Stimulated activated CD8-positive, alpha-beta memory T cell treated with anti-CD3 and anti-CD28 coated beads, Interleukin-4, amount 100 ng/mL, for 1 hour (primary cell): ENCODE measurements around the gene AKR1C3.
"Not testable (repeated sequence)": the region's sequence is repeated elsewhere in the genome, so short reads cannot be mapped to it uniquely, and the experiment has no call there.

Experiments
- DNase-seq, 2 donors: peaks; one replicate each; pipeline ENCODE4 v3.0.0-alpha.2; 2020; ENCODE audit warnings: low read depth in 2 of 2, low spot score in 1 of 2

Gene AKR1C3

GRCh38 chr10:5094265-5095205 lies at the start of gene AKR1C3:
AKR1C3 (plus strand) TSS chr10:5094414; CDS start chr10:5094445, 31 bp downstream.
- no peak for DNase-seq

GRCh38 chr10:5045095-5045494 lies 49.1 kb upstream of the AKR1C3 start:
- DNase-seq: no peak

- DNase-seq: no peak
These were observed 47.8 kb upstream of the AKR1C3 start for GRCh38 chr10:5046410-5046809.

GRCh38 chr10:5047055-5047454 lies 47.2 kb upstream of the AKR1C3 start:
- DNase-seq: not testable (repeated sequence)

GRCh38 chr10:5047912-5048628 lies 46.1 kb upstream of the AKR1C3 start:
- DNase-seq: no peak

GRCh38 chr10:5052951-5053500 lies 41.2 kb upstream of the AKR1C3 start:
- not testable (repeated sequence) for DNase-seq

GRCh38 chr10:5054831-5055230 lies 39.4 kb upstream of the AKR1C3 start:
- DNase-seq: not testable (repeated sequence)

- DNase-seq: not testable (repeated sequence)
These were observed 34.9 kb upstream of the AKR1C3 start for GRCh38 chr10:5059267-5059666.

- not testable (repeated sequence) for DNase-seq
These were observed 33.4 kb upstream of the AKR1C3 start for GRCh38 chr10:5060791-5061190.

- DNase-seq: no peak
These were observed 29.6 kb upstream of the AKR1C3 start for GRCh38 chr10:5064656-5065055.

GRCh38 chr10:5068274-5068984 lies 25.8 kb upstream of the AKR1C3 start:
- no peak for DNase-seq

GRCh38 chr10:5070648-5071410 lies 23.4 kb upstream of the AKR1C3 start:
- DNase-seq: no peak

GRCh38 chr10:5071411-5072198 lies 22.6 kb upstream of the AKR1C3 start:
- DNase-seq: no peak

GRCh38 chr10:5073659-5074058 lies 20.6 kb upstream of the AKR1C3 start:
- DNase-seq: no peak

GRCh38 chr10:5076615-5077014 lies 17.6 kb upstream of the AKR1C3 start:
- no peak for DNase-seq

GRCh38 chr10:5078547-5079180 lies 15.6 kb upstream of the AKR1C3 start:
- no peak for DNase-seq

GRCh38 chr10:5079306-5079830 lies 14.8 kb upstream of the AKR1C3 start:
- no peak for DNase-seq

- no peak for DNase-seq
These were observed 14.4 kb upstream of the AKR1C3 start for GRCh38 chr10:5079836-5080235.

- no peak for DNase-seq
These were observed 13.1 kb upstream of the AKR1C3 start for GRCh38 chr10:5081091-5081490.
